Measurements from ENCODE around the gene ALDH3B2.
"Not testable (repeated sequence)": the region's sequence is repeated elsewhere in the genome, so short reads cannot be mapped to it uniquely, and the experiment has no call there.

The ALDH3B2 gene

DNA sequence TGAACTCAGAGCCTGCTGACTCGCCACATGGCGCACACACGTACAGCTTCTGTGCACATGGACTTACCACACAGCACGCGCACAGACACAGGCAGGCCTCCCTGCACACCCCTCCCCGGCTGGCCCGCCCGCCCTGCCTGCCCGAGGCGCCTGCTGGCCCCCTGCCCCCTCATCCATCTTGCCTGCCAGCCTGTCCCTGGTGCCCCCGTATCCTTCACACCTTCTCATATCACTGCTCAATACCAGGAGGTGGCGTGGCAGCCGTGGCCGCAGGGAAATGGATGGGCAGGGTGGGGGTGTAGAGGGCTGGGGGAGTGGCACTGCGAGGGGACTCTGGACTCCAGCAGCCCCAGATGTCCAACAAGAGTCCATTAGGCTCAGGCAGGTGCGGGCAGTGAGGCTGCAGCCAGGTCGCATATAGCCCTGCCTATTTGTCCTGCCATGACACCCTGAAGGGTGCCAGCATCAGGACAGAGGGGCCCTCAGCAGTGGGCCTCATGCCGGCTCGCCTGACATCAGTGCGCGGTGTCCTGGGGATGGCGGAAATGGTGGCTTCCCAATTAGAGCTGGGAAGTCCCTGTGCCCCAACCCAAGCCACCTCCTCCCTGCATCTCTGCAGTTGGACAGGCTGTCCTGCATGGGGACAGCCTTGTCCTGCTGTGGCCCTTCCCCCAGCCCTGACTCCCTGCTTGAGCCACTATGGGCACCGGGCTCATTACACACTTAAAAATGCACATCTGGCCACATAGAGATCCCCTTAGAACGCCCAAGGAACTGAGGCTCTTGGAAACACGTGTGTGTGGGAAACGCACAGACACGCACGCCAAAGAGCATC, 32.9 kb downstream of the ALDH3B2 start:
- DNase-seq, result no peak

DNA sequence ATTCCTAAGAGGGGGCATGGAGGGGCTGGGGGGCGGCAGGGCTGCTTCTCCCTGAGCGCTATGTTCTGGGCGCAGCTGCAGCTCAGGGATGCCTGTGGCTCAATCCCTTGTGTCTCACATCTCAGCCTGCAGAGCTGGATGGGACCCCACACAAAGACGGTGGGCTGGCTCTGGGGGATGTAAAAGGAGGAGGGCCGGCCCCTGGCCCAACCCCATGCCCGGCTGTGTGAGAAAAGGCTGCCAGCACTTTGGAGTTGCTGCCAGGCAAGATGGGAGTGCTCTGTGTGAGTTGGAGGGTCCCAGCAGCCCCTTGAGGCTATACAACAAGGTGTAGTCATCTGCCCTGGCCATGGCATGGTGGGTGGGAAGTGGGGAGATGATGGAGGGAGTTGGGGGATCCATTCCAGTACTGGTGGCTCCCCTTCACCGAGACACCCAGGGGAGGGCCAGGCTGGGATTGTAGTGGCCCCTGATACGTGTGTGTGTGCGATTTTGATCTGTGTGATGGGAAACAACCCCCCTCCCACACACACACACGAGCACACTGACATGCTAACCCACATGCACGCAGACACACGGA, 33.6 kb downstream of the ALDH3B2 start:
- DNase-seq, result no peak

GRCh38 chr11:67640021-67640757, 34.2 kb downstream of the ALDH3B2 start:
- peak in 1 of 2 experiments; percentile 7 for DNase-seq

DNA sequence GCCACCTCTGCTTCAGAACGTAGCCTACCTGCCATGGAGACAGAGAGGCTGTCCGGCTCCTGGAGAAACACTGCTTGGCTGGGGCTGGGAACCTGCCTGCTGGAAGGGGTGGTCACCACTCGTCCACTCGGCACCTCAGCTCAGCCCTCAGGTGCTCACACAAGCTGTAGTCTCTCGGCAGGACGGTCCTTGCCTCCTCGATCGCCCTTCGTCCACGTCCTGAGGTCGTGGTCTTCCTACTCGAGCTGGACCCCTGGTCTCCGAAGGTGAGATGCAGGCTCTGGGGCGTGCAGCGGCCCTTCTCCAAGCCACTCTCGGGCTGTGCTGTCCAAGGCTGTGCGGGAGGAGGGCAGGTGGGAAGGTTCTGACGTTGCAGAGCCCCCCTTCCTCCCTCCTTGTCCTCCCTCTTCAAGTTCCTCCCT, 35.0 kb downstream of the ALDH3B2 start, which contains the start of gene TBX10:
TSS of gene TBX10 (minus strand) at position 326 of the 422 bp plus-strand sequence. CDS start at position 35, 291 bp downstream.
- no peak for DNase-seq

- DNase-seq, result no peak
These were observed 35.6 kb downstream of the ALDH3B2 start for GRCh38 chr11:67638535-67639437.

DNA sequence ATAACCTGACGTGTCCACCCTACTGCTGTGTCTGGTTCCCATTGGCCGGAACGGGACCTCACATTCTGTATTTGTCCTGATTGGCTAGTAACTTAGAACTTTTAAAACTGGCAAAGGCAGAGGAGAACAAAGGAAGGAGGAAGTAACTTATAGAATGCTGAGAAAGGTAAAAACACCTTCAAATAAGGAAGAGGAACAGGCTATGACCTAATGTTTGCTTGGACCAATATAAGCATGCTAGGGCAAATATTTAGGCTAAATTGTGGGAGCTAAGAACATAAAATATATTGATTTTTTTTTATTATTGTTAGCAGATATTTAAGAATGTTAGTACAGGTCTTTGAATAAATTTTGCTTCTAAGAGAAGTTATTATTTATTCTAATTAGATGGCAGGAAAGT, 37.0 kb downstream of the ALDH3B2 start:
- not testable (repeated sequence) for DNase-seq

DNA sequence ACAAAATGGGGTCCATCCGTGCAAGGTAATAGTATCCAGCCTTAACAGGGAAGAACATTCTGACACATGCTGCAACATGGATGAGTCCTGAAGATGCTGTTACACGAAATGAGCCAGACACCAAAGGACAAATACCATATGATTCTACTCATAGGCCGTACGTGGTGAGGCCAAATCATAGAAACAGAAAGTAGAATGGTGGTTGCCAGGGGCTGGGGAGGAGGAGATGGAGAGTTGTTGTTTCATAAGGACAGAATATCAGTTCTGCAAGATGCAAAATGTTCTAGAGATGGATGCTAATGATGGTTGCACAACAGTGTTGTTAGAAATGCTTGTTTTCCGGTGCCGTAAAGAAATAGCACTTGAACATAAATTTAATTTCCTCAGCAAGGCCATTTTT, 37.5 kb downstream of the ALDH3B2 start:
- no peak for DNase-seq

DNA sequence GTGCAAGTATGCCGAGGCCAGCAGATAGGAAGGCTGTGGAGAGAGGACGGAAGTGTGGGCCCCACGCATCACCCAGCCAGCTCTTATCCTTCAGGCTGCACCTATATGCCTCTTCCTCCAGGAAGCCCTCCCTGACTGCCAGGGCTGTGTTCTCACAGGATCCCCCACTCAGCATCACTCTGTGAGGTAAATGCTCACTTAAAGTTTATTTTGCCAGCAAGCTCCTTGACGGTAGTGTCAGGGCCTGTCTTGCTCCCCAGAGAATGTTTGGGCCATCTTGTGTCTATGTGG, 39.2 kb downstream of the ALDH3B2 start:
- DNase-seq, result no peak

GRCh38 chr11:67634366-67635230, 39.8 kb downstream of the ALDH3B2 start:
- DNase-seq, result no peak

DNA sequence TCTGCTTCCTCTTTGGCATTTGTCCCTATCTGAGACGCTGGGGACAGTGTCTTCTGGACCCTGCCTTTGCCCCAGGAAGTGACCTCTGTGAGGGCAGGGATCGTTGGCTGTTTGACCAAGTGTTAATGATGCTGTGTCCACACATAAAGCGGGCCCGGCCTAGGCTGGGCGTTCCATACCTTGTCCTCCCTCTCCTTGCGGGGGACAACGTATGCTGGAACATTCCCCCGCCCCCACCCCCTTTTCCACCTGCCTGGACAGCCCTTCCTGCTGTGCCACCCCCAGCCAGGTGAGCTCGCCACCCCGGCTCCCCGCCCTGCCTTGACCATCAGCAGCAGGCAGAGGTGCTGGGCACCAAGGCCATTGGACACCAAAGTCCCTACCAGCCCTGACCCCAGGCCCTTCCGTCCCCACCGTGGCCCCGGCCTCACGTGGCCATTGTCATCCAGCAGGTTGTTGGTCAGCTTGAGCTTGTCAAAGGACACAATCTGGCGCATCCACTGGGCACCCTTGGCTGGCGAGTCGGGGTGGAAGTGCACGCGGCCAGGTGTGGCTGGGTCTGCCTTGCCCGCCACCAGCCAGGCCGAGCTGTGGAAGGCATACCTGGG, 40.6 kb downstream of the ALDH3B2 start:
- no peak for DNase-seq

GRCh38 chr11:67632982-67633755, 41.3 kb downstream of the ALDH3B2 start:
- no peak for DNase-seq

DNA sequence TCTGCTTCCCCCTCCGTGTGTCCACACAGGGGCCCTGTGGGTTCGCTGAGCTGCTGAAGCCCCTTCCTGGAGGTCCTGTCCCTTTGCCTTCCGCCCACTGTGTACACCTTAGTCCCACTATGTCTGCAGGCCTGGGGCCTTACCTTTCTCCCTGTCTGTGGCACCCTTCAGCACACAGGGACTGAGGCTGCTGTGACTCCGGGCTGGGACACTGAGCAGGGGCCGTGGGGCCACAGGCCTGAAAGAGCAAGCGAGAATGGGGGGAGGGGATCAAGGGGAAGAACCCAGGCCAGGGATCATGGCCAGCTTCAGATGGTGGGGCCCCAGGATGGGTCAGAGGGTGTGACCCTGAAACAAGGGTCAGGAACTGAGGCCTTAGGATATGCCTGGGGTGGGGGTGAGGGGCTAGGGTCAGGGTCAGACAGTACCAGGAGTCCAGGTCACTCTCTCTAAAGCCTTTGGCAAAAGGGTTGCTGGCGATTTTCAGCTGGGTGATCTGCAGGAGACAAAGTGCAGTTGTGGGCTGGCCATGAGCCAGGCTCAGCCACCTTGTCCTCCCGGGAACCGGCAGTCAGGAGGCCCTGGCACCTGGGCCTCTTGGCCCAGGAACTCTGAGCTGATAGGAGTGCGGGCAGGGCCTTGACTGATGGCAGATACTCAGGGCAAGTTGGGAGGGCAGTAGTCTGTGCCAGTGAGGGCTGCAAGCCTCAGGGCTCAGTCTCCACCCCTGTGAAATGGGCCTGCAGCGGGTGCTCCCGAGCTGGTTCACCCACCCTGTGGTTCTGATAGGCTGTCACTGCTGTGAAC, 42.0 kb downstream of the ALDH3B2 start:
- no peak for DNase-seq

- no peak for DNase-seq
These were observed 42.6 kb downstream of the ALDH3B2 start for GRCh38 chr11:67631853-67632174.

GRCh38 chr11:67631411-67631810, 43.0 kb downstream of the ALDH3B2 start:
- DNase-seq, result no peak

DNA sequence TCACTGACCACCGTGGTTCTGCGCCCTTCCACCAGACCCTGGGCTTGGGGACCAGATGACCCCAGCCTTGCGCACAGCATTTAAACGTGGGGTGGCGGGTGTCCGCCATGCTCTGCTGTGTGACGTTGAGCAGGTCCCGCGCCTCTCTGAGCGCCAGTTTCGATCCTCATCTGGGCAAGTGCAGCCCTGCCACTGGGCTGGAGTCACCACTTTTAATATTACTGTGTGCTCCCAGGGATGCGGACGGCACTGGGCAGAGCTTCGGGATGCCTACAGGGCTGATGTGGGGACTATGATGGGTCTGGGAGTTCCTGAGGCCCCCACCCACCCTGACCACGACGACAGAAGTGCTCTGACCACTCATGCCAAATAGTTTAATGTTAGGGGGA, 43.5 kb downstream of the ALDH3B2 start:
- DNase-seq, result no peak

DNA sequence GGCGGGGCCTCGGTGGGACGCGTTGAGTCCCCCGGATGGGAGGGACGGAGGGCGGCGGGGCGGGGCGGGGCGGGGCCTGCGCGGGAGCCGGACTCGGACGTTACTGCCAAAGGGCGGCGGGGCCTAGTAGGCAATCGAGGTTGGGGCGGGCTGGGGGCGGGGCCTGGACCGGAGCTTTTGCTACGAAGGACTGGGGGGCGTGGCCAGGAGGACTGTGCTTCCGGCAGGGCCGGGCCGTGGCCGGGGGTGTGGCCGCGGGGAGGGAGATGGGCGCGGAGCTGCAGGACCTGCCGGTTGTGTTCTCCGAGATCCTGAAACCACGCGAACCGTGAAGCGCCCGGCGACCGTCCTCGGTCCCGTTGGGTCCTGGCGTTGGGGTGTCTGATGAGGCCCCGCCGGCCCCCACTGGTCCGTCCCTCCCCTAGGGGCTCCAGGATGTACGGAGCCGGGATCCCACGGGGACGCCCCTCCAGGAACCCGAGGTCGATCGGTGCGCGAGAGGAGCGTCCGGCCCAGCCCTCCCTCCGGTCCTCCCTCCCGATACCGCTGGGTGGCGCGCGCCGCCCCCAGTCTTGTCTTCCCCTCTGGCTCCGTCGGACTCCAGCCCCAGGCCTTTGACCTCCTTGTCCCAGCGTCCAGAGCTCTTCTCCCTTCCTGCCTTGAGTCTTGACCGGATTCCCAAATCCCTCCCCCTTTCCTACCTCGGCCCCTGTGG, 44.0 kb downstream of the ALDH3B2 start:
- DNase-seq, result peak; percentile 73 to 93

- peak; percentile 31 to 73 for DNase-seq
These were observed 44.8 kb downstream of the ALDH3B2 start, which contains the start of gene NUDT8 for GRCh38 chr11:67629386-67630227. NUDT8 (minus strand) TSS chr11:67629937; CDS start chr11:67629911, 26 bp downstream.

Measured in NCI-H524 (cell line).